Upper lobe of left lung (tissue), 6 donors: ENCODE measurements around the gene MYL6B. TPM values are rescaled to one million over a fixed set of nuclear protein-coding genes. Genes with fewer than 3 reads are reported as not detected.
"Not testable (repeated sequence)": the region's sequence is repeated elsewhere in the genome, so short reads cannot be mapped to it uniquely, and the experiment has no call there.

Source experiments
- ATAC-seq, 2 donors: fragments of 200-7000 bp; cut with Tn5 transposase; one replicate each; pipeline ENCODE4 v1.9.1; 2022; ENCODE audit warnings: mild to moderate bottlenecking in 2 of 2, moderate library complexity in 2 of 2; ENCODE audit not compliant: low FRiP score in 2 of 2
- DNase-seq, 2 donors: peaks; one replicate each; pipeline ENCODE4 v3.0.0-alpha.2; 2019 to 2020
- H3K27ac ChIP-seq, 4 donors: fragments of 200-600 bp; sonication (generic); one replicate each; pipeline ENCODE4 v1.5.1; 2016 to 2019
- H3K27me3 ChIP-seq, 4 donors: fragments of 200-600 bp; sonication (generic); one replicate each; pipeline ENCODE4 v1.5.1; 2017 to 2019
- H3K36me3 ChIP-seq, 4 donors: fragments of 200-600 bp; sonication (generic); one replicate each; pipeline ENCODE4 v1.5.1; 2016 to 2019
- H3K4me1 ChIP-seq, 4 donors: fragments of 200-600 bp; sonication (generic); one replicate each; pipeline ENCODE4 v1.5.1; 2018 to 2019
- H3K4me3 ChIP-seq, 4 donors: fragments of 200-600 bp; sonication (generic); one replicate each; pipeline ENCODE4 v1.5.1; 2017 to 2019; ENCODE audit warnings: mild to moderate bottlenecking in 2 of 4, moderate library complexity in 1 of 4
- H3K9me3 ChIP-seq, 4 donors: fragments of 200-600 bp; sonication (generic); one replicate each; pipeline ENCODE4 v1.5.1; 2018 to 2019
- CTCF ChIP-seq, 6 experiments: fragments of 450-650 bp in 4 of 6; fragments of 200-600 bp in 2 of 6; sonication (generic) in 2 of 6; IDR thresholded peaks; one replicate each; pipeline ENCODE4 v1.5.1; 2016 to 2019; ENCODE audit warnings: antibody characterized with exemption in 6 of 6
- EP300 ChIP-seq, 4 donors: sonication (generic); formaldehyde crosslinking; IDR thresholded peaks; one replicate each; pipeline ENCODE4 v1.5.1; 2017; ENCODE audit warnings: antibody characterized with exemption in 4 of 4, control low read depth in 2 of 4
- POLR2A ChIP-seq, 4 donors: fragments of 450-650 bp; IDR thresholded peaks; one replicate each; pipeline ENCODE4 v1.5.1; 2016 to 2017; ENCODE audit warnings: antibody characterized with exemption in 4 of 4, mild to moderate bottlenecking in 2 of 4
- POLR2AphosphoS5 ChIP-seq, 2 donors: sonication (generic); formaldehyde crosslinking; IDR thresholded peaks; one replicate each; pipeline ENCODE4 v1.5.1; 2017; ENCODE audit warnings: antibody characterized with exemption in 2 of 2
- WGBS, 2 donors: methylation state at CpG; one replicate each; pipeline ENCODE4 v1.1.5; 2017 to 2018; 5-methylcytosine and 5-hydroxymethylcytosine counted together
- total RNA-seq, 6 donors: library from RNA; depleted of rRNA in 4 of 6; stranded (reverse); fragments of >200 nt in 4 of 6; gene quantifications; one replicate each; pipeline versions ENCODE4 v1.1.0 to v1.2.1, GENCODE V29; 2016 to 2021
- donor health status: DM: no; HTN: no; CAD: no; lungs with moderate emphysema.
- donor health status: DM: no; HTN: yes; CAD: no; lungs with severe emphysema.

MYL6B gene
- total RNA-seq, 6 donors from 2014 or later, result 10.5 to 38.4 (median 29.1) TPM

- WGBS, 2 donors, result 90% methylated on average over 5 of the region's 5 CpGs
- no peaks in the 10 kb centered on the region for H3K27me3 ChIP-seq
- H3K9me3 ChIP-seq, result no peaks in the 10 kb centered on the region
- DNase-seq (no peak), ATAC-seq (no peak)
- no peak overlapping the region for H3K4me3 ChIP-seq
- H3K27ac ChIP-seq, result no peak overlapping the region
- peaks cover 43 to 76% (median 62%) of the 10 kb centered on the region in 4 donors for H3K36me3 ChIP-seq
- peaks cover 9 to 17% (median 10%) of the 10 kb centered on the region in 4 donors for H3K4me1 ChIP-seq
- no peak for TF ChIP-seq EP300 (IDR thresholded peaks at IDR 0.05)
- TF ChIP-seq CTCF (IDR thresholded peaks at IDR 0.05), result no peak
- TF ChIP-seq POLR2AphosphoS5 (IDR thresholded peaks at IDR 0.05), result no peak
- TF ChIP-seq POLR2A (IDR thresholded peaks at IDR 0.05), result no peak
Measured at GRCh38 chr12:56110571-56110970, 41.8 kb upstream of the MYL6B start.

GRCh38 chr12:56114084-56114483, 38.3 kb upstream of the MYL6B start:
- Histone ChIP-seq H3K4me1 (peaks cover 5 to 17% (median 15%) of the 10 kb centered on the region in 4 donors), H3K4me3 (no peak overlapping the region), H3K27me3 (no peaks in the 10 kb centered on the region), H3K9me3 (no peaks in the 10 kb centered on the region), H3K36me3 (peaks cover 26 to 52% (median 41%) of the 10 kb centered on the region in 4 donors), H3K27ac (no peak overlapping the region)
- TF ChIP-seq CTCF (IDR thresholded peaks at IDR 0.05), result no peak
- no peak for TF ChIP-seq EP300 (IDR thresholded peaks at IDR 0.05)
- no peak for TF ChIP-seq POLR2A (IDR thresholded peaks at IDR 0.05)
- no peak for TF ChIP-seq POLR2AphosphoS5 (IDR thresholded peaks at IDR 0.05)
- ATAC-seq (no peak), DNase-seq (no peak)
- WGBS, 2 donors, result 96% methylated on average over 1 of the region's 1 CpG

- peak overlapping the region; percentile 94 to 97 (median 96) for H3K27ac ChIP-seq
- no peak for ATAC-seq
- DNase-seq, result no peak
- H3K9me3 ChIP-seq, result no peaks in the 10 kb centered on the region
- no peaks in the 10 kb centered on the region for H3K27me3 ChIP-seq
- peaks cover 16 to 44% (median 30%) of the 10 kb centered on the region in 4 donors for H3K36me3 ChIP-seq
- peaks cover 16 to 30% (median 27%) of the 10 kb centered on the region in 4 donors for H3K4me1 ChIP-seq
- WGBS, 2 donors, result 54 to 59% methylated on average over 10 of the region's 10 CpGs
- TF ChIP-seq POLR2A (IDR thresholded peaks at IDR 0.05) (no peak), POLR2AphosphoS5 (IDR thresholded peaks at IDR 0.05) (no peak), EP300 (IDR thresholded peaks at IDR 0.05) (no peak), CTCF (IDR thresholded peaks at IDR 0.05) (no peak)
- peak overlapping the region in 3 of 4 donors; percentile 68 to 86 (median 75) for H3K4me3 ChIP-seq
Measured at GRCh38 chr12:56115329-56115728, 37.1 kb upstream of the MYL6B start.

- 0 to 1% methylated on average over 28 to 34 of the region's 34 CpGs for WGBS, 2 donors
- TF ChIP-seq POLR2A (IDR thresholded peaks at IDR 0.05) (peak; percentile 91 to 98 (median 94)), CTCF (IDR thresholded peaks at IDR 0.05) (no peak), EP300 (IDR thresholded peaks at IDR 0.05) (peak in 1 of 4 donors; percentile 73), POLR2AphosphoS5 (IDR thresholded peaks at IDR 0.05) (peak; percentile 99)
- Histone ChIP-seq H3K4me3 (peak within 1 kb of the TSS; percentile 68 to 86 (median 74)), H3K36me3 (peaks cover 11 to 44% (median 29%) of the 10 kb centered on the region in 4 donors), H3K4me1 (peaks cover 16 to 33% (median 29%) of the 10 kb centered on the region in 4 donors), H3K27me3 (no peaks in the 10 kb centered on the region), H3K27ac (peak within 1 kb of the TSS; percentile 94 to 97 (median 96)), H3K9me3 (no peaks in the 10 kb centered on the region)
- ATAC-seq, result peak; percentile 88
- DNase-seq, result peak; percentile 92 to 96
Measured at GRCh38 chr12:56116267-56117081, 35.9 kb upstream of the MYL6B start, which contains the start of gene RPL41. Gene RPL41 (plus strand): TSS chr12:56116633.

GRCh38 chr12:56117082-56117706, 35.2 kb upstream of the MYL6B start:
- WGBS, 2 donors, result 3 to 4% methylated on average over 16 of the region's 16 CpGs
- not testable (repeated sequence) for ATAC-seq, H3K27me3 ChIP-seq, DNase-seq, H3K9me3 ChIP-seq
- peaks cover 9 to 44% (median 25%) of the 10 kb centered on the region in 4 donors for H3K36me3 ChIP-seq
- H3K4me1 ChIP-seq, result peaks cover 16 to 33% (median 29%) of the 10 kb centered on the region in 4 donors
- peak overlapping the region; percentile 94 to 97 (median 96) for H3K27ac ChIP-seq
- peak overlapping the region; percentile 68 to 86 (median 74) for H3K4me3 ChIP-seq
